Body of pancreas (tissue), 4 donors: ENCODE results near the gene C17orf67. TPM values are rescaled to one million over a fixed set of nuclear protein-coding genes. Genes with fewer than 3 reads are reported as not detected.
A peak's percentile ranks its signal among the peaks of the same experiment; 100 is the strongest.

Experiments used
- ATAC-seq: fragments of 150-250 bp; one replicate; pipeline ENCODE4 v1.9.1; 2016
- DNase-seq, 4 donors: peaks; one replicate each; pipeline ENCODE4 v3.0.0-alpha.2; 2019
- H3K27ac ChIP-seq, 4 donors: fragments of 200-600 bp; sonication (generic); 1 replicate in 3 of 4; 2 replicates in 1 of 4; pipeline versions ENCODE4 v1.5.1 to v1.6.1; 2016 to 2019; ENCODE audit warnings: mild to moderate bottlenecking in 1 of 4, mixed read lengths in 1 of 4, moderate library complexity in 1 of 4
- H3K27me3 ChIP-seq, 2 donors: fragments of 200-600 bp; sonication (generic); one replicate each; pipeline ENCODE4 v1.6.0; 2016; ENCODE audit warnings: mild to moderate bottlenecking in 1 of 2
- H3K36me3 ChIP-seq, 2 donors: fragments of 200-600 bp; sonication (generic); replicated peaks in 1 of 2; 2 replicates each; pipeline ENCODE4 v1.5.1; 2016; ENCODE audit warnings: low read depth in 2 of 2; ENCODE audit not compliant: insufficient read depth in 1 of 2
- H3K4me1 ChIP-seq: fragments of 200-600 bp; sonication (generic); one replicate; pipeline ENCODE4 v1.6.0; 2016
- H3K4me3 ChIP-seq, 2 donors: fragments of 200-600 bp; sonication (generic); 1 replicate in 1 of 2; 2 replicates in 1 of 2; pipeline ENCODE4 v1.5.1; 2016 to 2019
- H3K9me3 ChIP-seq, 3 donors: fragments of 200-600 bp; sonication (generic); 1 replicate in 2 of 3; 2 replicates in 1 of 3; pipeline ENCODE4 v1.5.1; 2016
- CTCF ChIP-seq, 7 experiments: fragments of 450-650 bp in 4 of 7; fragments of 200-600 bp in 3 of 7; sonication (generic) in 3 of 7; IDR thresholded peaks; one replicate each; pipeline ENCODE4 v1.5.1; 2016 to 2019; ENCODE audit warnings: antibody characterized with exemption in 7 of 7
- POLR2A ChIP-seq, 3 donors: fragments of 450-650 bp; IDR thresholded peaks; one replicate each; pipeline ENCODE4 v1.6.1; 2016; ENCODE audit warnings: antibody characterized with exemption in 3 of 3, mild to moderate bottlenecking in 2 of 3
- WGBS, 2 donors: methylation state at CpG; one replicate each; pipeline ENCODE4 v1.1.5; 2017; 5-methylcytosine and 5-hydroxymethylcytosine counted together
- intact Hi-C: fragments of 100-400 bp; cut with DNase I; formaldehyde crosslinking; loops from one replicate; pipeline ENCODE4 v1.15.1; 2023
- total RNA-seq, 2 donors: library from RNA; depleted of rRNA; stranded (reverse); fragments of >200 nt; gene quantifications; one replicate each; pipeline ENCODE4 v1.1.0, GENCODE V29; 2016

Gene C17orf67
- total RNA-seq, 2 donors from 2014 or later: 0.78 to 2.3 TPM

GRCh38 chr17:56779898-56780777 lies 53.6 kb downstream of the C17orf67 start:
- DNase-seq: peak; percentile 68 to 75 (median 71)
- peak overlapping the region in 1 of 2 donors; percentile 2 for H3K4me3 ChIP-seq
- intact Hi-C loops: no loop called here
- 1 to 4% methylated on average over 23 to 48 of the region's 48 CpGs for whole genome bisulfite sequencing, 2 donors
- peak; percentile 81 to 100 (median 92) for TF ChIP-seq CTCF (IDR thresholded peaks at IDR 0.05)
- no peak for TF ChIP-seq POLR2A (IDR thresholded peaks at IDR 0.05)
- H3K27me3 ChIP-seq: no peaks in the 10 kb centered on the region
- H3K9me3 ChIP-seq: no peaks in the 10 kb centered on the region
- no peaks in the 10 kb centered on the region for H3K36me3 ChIP-seq
- no peak overlapping the region for H3K27ac ChIP-seq
- H3K4me1 ChIP-seq: peaks cover 10% of the 10 kb centered on the region
- peak; percentile 95 for ATAC-seq

GRCh38 chr17:56779322-56779721 lies 54.4 kb downstream of the C17orf67 start:
- Histone ChIP-seq H3K36me3 (no peaks in the 10 kb centered on the region), H3K27ac (no peak overlapping the region), H3K9me3 (no peaks in the 10 kb centered on the region), H3K27me3 (no peaks in the 10 kb centered on the region), H3K4me1 (peaks cover 10% of the 10 kb centered on the region), H3K4me3 (no peak overlapping the region)
- no peak for ATAC-seq
- no peak for DNase-seq
- 57 to 66% methylated on average over 4 of the region's 4 CpGs for WGBS, 2 donors
- intact Hi-C loops: no loop called here
- TF ChIP-seq CTCF (IDR thresholded peaks at IDR 0.05) (no peak), POLR2A (IDR thresholded peaks at IDR 0.05) (no peak)

- Histone ChIP-seq H3K9me3 (no peaks in the 10 kb centered on the region), H3K27me3 (no peaks in the 10 kb centered on the region), H3K4me1 (peaks cover 10% of the 10 kb centered on the region), H3K27ac (no peak overlapping the region), H3K36me3 (no peaks in the 10 kb centered on the region), H3K4me3 (no peak overlapping the region)
- ATAC-seq (no peak), DNase-seq (no peak)
- TF ChIP-seq POLR2A (IDR thresholded peaks at IDR 0.05) (no peak), CTCF (IDR thresholded peaks at IDR 0.05) (no peak)
- intact Hi-C loops: no loop called here
- 72 to 77% methylated on average over 9 of the region's 9 CpGs for WGBS, 2 donors
Measured at GRCh38 chr17:56778898-56779297, 54.8 kb downstream of the C17orf67 start.

GRCh38 chr17:56777859-56778258 lies 55.9 kb downstream of the C17orf67 start:
- Histone ChIP-seq H3K27me3 (no peaks in the 10 kb centered on the region), H3K36me3 (no peaks in the 10 kb centered on the region), H3K9me3 (no peaks in the 10 kb centered on the region), H3K4me3 (no peak overlapping the region), H3K27ac (no peak overlapping the region), H3K4me1 (peaks cover 10% of the 10 kb centered on the region)
- 73 to 85% methylated on average over 7 of the region's 7 CpGs for WGBS, 2 donors
- DNase-seq: no peak
- no peak for ATAC-seq
- no peak for TF ChIP-seq CTCF (IDR thresholded peaks at IDR 0.05)
- no peak for TF ChIP-seq POLR2A (IDR thresholded peaks at IDR 0.05)
- intact Hi-C loops: no loop called here

GRCh38 chr17:56774650-56775049 lies 59.1 kb downstream of the C17orf67 start:
- no peaks in the 10 kb centered on the region for H3K9me3 ChIP-seq
- ATAC-seq (no peak), DNase-seq (no peak)
- intact Hi-C loops: no loop called here
- no peak for TF ChIP-seq POLR2A (IDR thresholded peaks at IDR 0.05)
- no peak for TF ChIP-seq CTCF (IDR thresholded peaks at IDR 0.05)
- H3K27me3 ChIP-seq: no peaks in the 10 kb centered on the region
- no peaks in the 10 kb centered on the region for H3K36me3 ChIP-seq
- H3K27ac ChIP-seq: no peak overlapping the region
- no peak overlapping the region for H3K4me3 ChIP-seq
- peaks cover 1% of the 10 kb centered on the region for H3K4me1 ChIP-seq
- 51 to 70% methylated on average over 2 of the region's 2 CpGs for WGBS, 2 donors
